Measurements from ENCODE around the gene TMEM252. TPM values are rescaled to one million over a fixed set of nuclear protein-coding genes. Genes with fewer than 3 reads are reported as not detected.

Gene TMEM252
- total RNA-seq, 2 donors from 2014 or later: not detected

- peaks cover 69% of the 10 kb centered on the region for H3K27me3 Mint-ChIP-seq (ENCODE audit: insufficient read depth)
- Histone ChIP-seq H3K27ac (ENCODE audit: low read depth, low read length) (no peak overlapping the region), H3K27me3 (ENCODE audit: control insufficient read depth, insufficient read depth, low read length, poor library complexity, severe bottlenecking) (peaks cover 55% of the 10 kb centered on the region), H3K4me1 (ENCODE audit: control insufficient read depth, insufficient read depth, low read length) (no peaks in the 10 kb centered on the region), H3K4me3 (ENCODE audit: low read length) (no peak overlapping the region), H3K9ac (ENCODE audit: extremely low read depth, low read length, poor library complexity, severe bottlenecking) (no peak overlapping the region), H3K9me3 (ENCODE audit: control insufficient read depth, low read length) (no peaks in the 10 kb centered on the region), H3K36me3 (ENCODE audit: control insufficient read depth, insufficient read depth, low read length) (no peaks in the 10 kb centered on the region)
- H3K4me3 Mint-ChIP-seq: no peak overlapping the region
- H3K4me1 Mint-ChIP-seq: no peaks in the 10 kb centered on the region
- no peak overlapping the region for H3K27ac Mint-ChIP-seq
- WGBS, 2 experiments (ENCODE audit: insufficient coverage in 1 of 2, insufficient read length in 1 of 2): 67 to 80% methylated on average over 1 of the region's 1 CpG
- DNase-seq: no peak
- no peak for TF ChIP-seq CTCF (conservative IDR thresholded peaks at IDR 0.05)
- H3K36me3 Mint-ChIP-seq (ENCODE audit: low read depth): no peaks in the 10 kb centered on the region
- H3K9me3 Mint-ChIP-seq: no peaks in the 10 kb centered on the region
Measured at GRCh38 chr9:68537616-68537880, 3.1 kb downstream of the TMEM252 start.

- Histone ChIP-seq H3K27me3 (ENCODE audit: control insufficient read depth, insufficient read depth, low read length, poor library complexity, severe bottlenecking) (peaks cover 50% of the 10 kb centered on the region), H3K4me1 (ENCODE audit: control insufficient read depth, insufficient read depth, low read length) (no peaks in the 10 kb centered on the region), H3K27ac (ENCODE audit: low read depth, low read length) (no peak overlapping the region), H3K9me3 (ENCODE audit: control insufficient read depth, low read length) (no peaks in the 10 kb centered on the region), H3K36me3 (ENCODE audit: control insufficient read depth, insufficient read depth, low read length) (no peaks in the 10 kb centered on the region), H3K4me3 (ENCODE audit: low read length) (no peak overlapping the region), H3K9ac (ENCODE audit: extremely low read depth, low read length, poor library complexity, severe bottlenecking) (no peak overlapping the region)
- Mint-ChIP-seq H3K4me3 (no peak overlapping the region), H3K36me3 (ENCODE audit: low read depth) (no peaks in the 10 kb centered on the region), H3K4me1 (no peaks in the 10 kb centered on the region), H3K9me3 (no peaks in the 10 kb centered on the region), H3K27ac (no peak overlapping the region), H3K27me3 (ENCODE audit: insufficient read depth) (peaks cover 68% of the 10 kb centered on the region)
- WGBS, 2 experiments (ENCODE audit: insufficient coverage in 1 of 2, insufficient read length in 1 of 2): 86 to 90% methylated on average over 6 to 10 of the region's 10 CpGs
- no peak for TF ChIP-seq CTCF (conservative IDR thresholded peaks at IDR 0.05)
- DNase-seq: no peak
Measured at GRCh38 chr9:68536876-68537615, 3.6 kb downstream of the TMEM252 start.

- H3K4me3 ChIP-seq (ENCODE audit: low read length): no peak overlapping the region
- no peak overlapping the region for H3K27ac ChIP-seq (ENCODE audit: low read depth, low read length)
- H3K9ac ChIP-seq (ENCODE audit: extremely low read depth, low read length, poor library complexity, severe bottlenecking): no peak overlapping the region
- H3K4me1 ChIP-seq (ENCODE audit: control insufficient read depth, insufficient read depth, low read length): no peaks in the 10 kb centered on the region
- TF ChIP-seq CTCF (conservative IDR thresholded peaks at IDR 0.05): no peak
- no peaks in the 10 kb centered on the region for H3K9me3 ChIP-seq (ENCODE audit: control insufficient read depth, low read length)
- no peaks in the 10 kb centered on the region for H3K36me3 Mint-ChIP-seq (ENCODE audit: low read depth)
- H3K36me3 ChIP-seq (ENCODE audit: control insufficient read depth, insufficient read depth, low read length): no peaks in the 10 kb centered on the region
- H3K27me3 ChIP-seq (ENCODE audit: control insufficient read depth, insufficient read depth, low read length, poor library complexity, severe bottlenecking): peaks cover 59% of the 10 kb centered on the region
- H3K27ac Mint-ChIP-seq: no peak overlapping the region
- H3K4me3 Mint-ChIP-seq: no peak overlapping the region
- H3K27me3 Mint-ChIP-seq (ENCODE audit: insufficient read depth): peaks cover 72% of the 10 kb centered on the region
- DNase-seq: no peak
- H3K4me1 Mint-ChIP-seq: no peaks in the 10 kb centered on the region
- WGBS, 2 experiments (ENCODE audit: insufficient coverage in 1 of 2, insufficient read length in 1 of 2): 80 to 88% methylated on average over 3 of the region's 3 CpGs
- no peaks in the 10 kb centered on the region for H3K9me3 Mint-ChIP-seq
Measured at GRCh38 chr9:68533678-68534077, 7.0 kb downstream of the TMEM252 start.
